B cell (primary cell): Measurements from ENCODE around the gene AMPD2. TPM values are rescaled to one million over a fixed set of nuclear protein-coding genes. Genes with fewer than 3 reads are reported as not detected.

ENCODE experiments used
- ATAC-seq: fragments of 200-7000 bp; cut with Tn5 transposase; one replicate; pipeline ENCODE4 v1.10.0; 2021; ENCODE audit warnings: low read depth, mild to moderate bottlenecking, moderate number of reproducible peaks, moderate library complexity
- CTCF ChIA-PET: fragments of 350-600 bp; sonication (Branson Sonifier 250); formaldehyde crosslinking; loops from one replicate; lab custom pipeline; 2021; ENCODE audit warnings: antibody characterized with exemption, inconsistent platforms; lab: Charles Lee
- POLR2A ChIA-PET: fragments of 350-600 bp; sonication (Branson Sonifier 250); formaldehyde crosslinking; loops from one replicate; lab custom pipeline; 2021; ENCODE audit warnings: antibody characterized with exemption; lab: Charles Lee
- DNase-seq: peaks from one replicate; pipeline ENCODE4 v3.0.0; 2013
- H2AFZ ChIP-seq: 2 replicates; pipeline ENCODE4 v1.6.1; 2012; ENCODE audit warnings: mild to moderate bottlenecking, low read depth, low read length; ENCODE audit not compliant: insufficient read depth, poor library complexity, severe bottlenecking
- H3K27ac ChIP-seq, 2 donors: 1 replicate in 1 of 2; 2 replicates in 1 of 2; pipeline ENCODE4 v1.5.1; 2012 to 2013; ENCODE audit warnings: low read length in 2 of 2, mild to moderate bottlenecking in 2 of 2, moderate library complexity in 1 of 2
- H3K27me3 ChIP-seq, 4 experiments: fragments of 200-600 bp in 1 of 4; sonication (generic) in 1 of 4; replicated peaks in 1 of 4; 1 replicate in 2 of 4; 2 replicates in 2 of 4; pipeline versions ENCODE4 v1.6.1 to v1.7.0; 2013 to 2016; ENCODE audit warnings: low read length in 3 of 4, mild to moderate bottlenecking in 2 of 4, mixed read lengths in 1 of 4, moderate library complexity in 1 of 4; ENCODE audit not compliant: insufficient read depth in 4 of 4, control insufficient read depth in 3 of 4; ENCODE audit errors: control extremely low read depth in 1 of 4
- H3K36me3 ChIP-seq, 2 experiments: replicated peaks in 1 of 2; 1 replicate in 1 of 2; 2 replicates in 1 of 2; pipeline versions ENCODE4 v1.6.1 to v1.7.1; 2013; ENCODE audit warnings: low read length in 1 of 2; ENCODE audit not compliant: insufficient read depth in 2 of 2, control insufficient read depth in 1 of 2; ENCODE audit errors: control extremely low read depth in 1 of 2, extremely low read depth in 1 of 2
- H3K4me1 ChIP-seq, 2 donors: fragments of 200-600 bp in 1 of 2; sonication (generic) in 1 of 2; 1 replicate in 1 of 2; 2 replicates in 1 of 2; pipeline versions ENCODE4 v1.5.1 to v1.6.1; 2013 to 2017; ENCODE audit warnings: low read length in 2 of 2; ENCODE audit not compliant: control insufficient read depth in 2 of 2, insufficient read depth in 2 of 2
- H3K4me2 ChIP-seq: replicated peaks from 2 replicates; pipeline ENCODE3; 2012; ENCODE audit warnings: mild to moderate bottlenecking, low read depth, low read length; ENCODE audit not compliant: poor library complexity, severe bottlenecking
- H3K4me3 ChIP-seq, 5 experiments: fragments of 200-600 bp in 1 of 5; sonication (generic) in 1 of 5; 1 replicate in 3 of 5; 2 replicates in 2 of 5; pipeline versions ENCODE4 v1.5.1 to v1.7.0; 2011 to 2016; ENCODE audit warnings: low read length in 4 of 5, mild to moderate bottlenecking in 4 of 5, low read depth in 2 of 5, control low read depth in 1 of 5, moderate library complexity in 1 of 5; ENCODE audit not compliant: insufficient read depth in 1 of 5; ENCODE audit errors: control extremely low read depth in 1 of 5, extremely low read depth in 1 of 5
- H3K79me2 ChIP-seq: fragments of 200-600 bp; sonication (generic); one replicate; pipeline ENCODE4 v1.6.0; 2016; ENCODE audit warnings: low read length; ENCODE audit not compliant: control insufficient read depth, insufficient read depth
- H3K9ac ChIP-seq: fragments of 200-600 bp; sonication (generic); 2 replicates; pipeline ENCODE4 v1.6.1; 2017; ENCODE audit warnings: mild to moderate bottlenecking, low read length, moderate library complexity
- H3K9me3 ChIP-seq, 3 donors: one replicate each; pipeline versions ENCODE4 v1.6.1 to v1.7.1; 2013; ENCODE audit warnings: low read length in 2 of 3; ENCODE audit not compliant: control insufficient read depth in 2 of 3, insufficient read depth in 1 of 3; ENCODE audit errors: control extremely low read depth in 1 of 3
- H4K20me1 ChIP-seq: 2 replicates; pipeline ENCODE4 v1.6.0; 2012; ENCODE audit warnings: mild to moderate bottlenecking, low read length; ENCODE audit not compliant: insufficient read depth, control insufficient read depth, poor library complexity, severe bottlenecking
- H3K27ac Mint-ChIP-seq: one replicate; pipeline ENCODE4 v1.8.0; 2021; ENCODE audit warnings: mixed read lengths
- H3K27me3 Mint-ChIP-seq: one replicate; pipeline ENCODE4 v1.8.0; 2021; ENCODE audit warnings: mixed read lengths
- H3K4me1 Mint-ChIP-seq: one replicate; pipeline ENCODE4 v1.8.0; 2021; ENCODE audit warnings: mixed read lengths
- H3K4me3 Mint-ChIP-seq: one replicate; pipeline ENCODE4 v1.8.0; 2021; ENCODE audit warnings: mixed read lengths
- H3K9me3 Mint-ChIP-seq: one replicate; pipeline ENCODE4 v1.8.0; 2022; ENCODE audit warnings: mixed read lengths; ENCODE audit not compliant: insufficient read depth
- EZH2 ChIP-seq: IDR thresholded peaks from 2 replicates; pipeline ENCODE4 v1.6.1; 2012; ENCODE audit warnings: borderline replicate concordance, low read depth, mild to moderate bottlenecking, moderate library complexity, low read length; ENCODE audit not compliant: insufficient read depth, poor library complexity, severe bottlenecking
- WGBS: methylation state at CpG from one replicate; pipeline ENCODE4 v1.1.5; 2013; ENCODE audit warnings: missing lambda C conversion rate; ENCODE audit not compliant: insufficient coverage; 5-methylcytosine and 5-hydroxymethylcytosine counted together
- intact Hi-C: fragments of 100-400 bp; cut with micrococcal nuclease; formaldehyde crosslinking; loops from one replicate; pipeline ENCODE4 v1.10.0; 2022
- polyA plus RNA-seq: library from polyadenylated mRNA; depleted of rRNA; stranded (reverse); fragments of >200 nt; gene quantifications from 2 replicates; pipeline ENCODE4 v1.2.3, GENCODE V29; 2012
- total RNA-seq, 2 donors: library from RNA; stranded (reverse); fragments of 120-200 nt in 1 of 2; gene quantifications; 1 replicate in 1 of 2; 2 replicates in 1 of 2; pipeline versions ENCODE4 v1.2.3 to v1.2.4, GENCODE V29; 2013 to 2022
- TF ChIP-seq, protein P1 (sequence below): fragments of 200-600 bp; IDR thresholded peaks from one replicate; pipeline ENCODE4 v1.8.0; 2022; ENCODE audit warnings: antibody characterized with exemption, mild to moderate bottlenecking

The AMPD2 gene
- total and polyA plus RNA-seq, 2 donors (not counting 1 experiment from before 2014, with no cell fraction given) = 104 to 121 TPM

DNA sequence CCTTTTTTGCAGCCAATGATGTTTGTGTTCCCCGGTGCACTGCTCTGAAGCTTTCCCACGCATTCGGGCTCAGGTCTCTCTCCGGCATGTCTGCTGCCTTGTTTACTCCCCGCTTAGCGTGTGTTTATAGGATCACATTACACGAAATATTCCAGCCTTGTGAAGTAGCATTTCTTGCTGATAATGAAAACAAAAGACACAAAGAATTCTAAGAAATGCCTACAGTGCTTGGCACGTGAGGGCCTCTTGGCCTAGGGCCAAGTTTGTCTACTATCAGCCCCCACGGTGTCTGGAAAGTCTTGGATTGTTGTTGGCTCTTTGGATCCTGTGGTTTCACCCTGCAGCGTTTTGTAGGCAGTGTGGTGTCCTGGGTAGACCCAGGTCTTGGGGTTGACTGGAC, 25.0 kb downstream of the AMPD2 start:
- Histone ChIP-seq H3K36me3 (no peaks in the 10 kb centered on the region), H3K4me3 (no peak overlapping the region), H3K79me2 (no peaks in the 10 kb centered on the region), H3K4me2 (no peak overlapping the region), H3K27me3 (no peaks in the 10 kb centered on the region), H3K27ac (no peak overlapping the region), H3K9me3 (no peaks in the 10 kb centered on the region), H4K20me1 (no peaks in the 10 kb centered on the region), H3K9ac (no peak overlapping the region), H2AFZ (no peak overlapping the region), H3K4me1 (peaks cover 4 to 14% of the 10 kb centered on the region in 2 donors)
- no CpG with 5 or more reads among the region's 10 CpGs for WGBS
- Mint-ChIP-seq H3K9me3 (no peaks in the 10 kb centered on the region), H3K4me3 (no peak overlapping the region), H3K27me3 (peaks cover 4% of the 10 kb centered on the region), H3K27ac (no peak overlapping the region), H3K4me1 (peaks cover 13% of the 10 kb centered on the region)
- no peak for TF ChIP-seq EZH2
- TF ChIP-seq, protein P1, sequence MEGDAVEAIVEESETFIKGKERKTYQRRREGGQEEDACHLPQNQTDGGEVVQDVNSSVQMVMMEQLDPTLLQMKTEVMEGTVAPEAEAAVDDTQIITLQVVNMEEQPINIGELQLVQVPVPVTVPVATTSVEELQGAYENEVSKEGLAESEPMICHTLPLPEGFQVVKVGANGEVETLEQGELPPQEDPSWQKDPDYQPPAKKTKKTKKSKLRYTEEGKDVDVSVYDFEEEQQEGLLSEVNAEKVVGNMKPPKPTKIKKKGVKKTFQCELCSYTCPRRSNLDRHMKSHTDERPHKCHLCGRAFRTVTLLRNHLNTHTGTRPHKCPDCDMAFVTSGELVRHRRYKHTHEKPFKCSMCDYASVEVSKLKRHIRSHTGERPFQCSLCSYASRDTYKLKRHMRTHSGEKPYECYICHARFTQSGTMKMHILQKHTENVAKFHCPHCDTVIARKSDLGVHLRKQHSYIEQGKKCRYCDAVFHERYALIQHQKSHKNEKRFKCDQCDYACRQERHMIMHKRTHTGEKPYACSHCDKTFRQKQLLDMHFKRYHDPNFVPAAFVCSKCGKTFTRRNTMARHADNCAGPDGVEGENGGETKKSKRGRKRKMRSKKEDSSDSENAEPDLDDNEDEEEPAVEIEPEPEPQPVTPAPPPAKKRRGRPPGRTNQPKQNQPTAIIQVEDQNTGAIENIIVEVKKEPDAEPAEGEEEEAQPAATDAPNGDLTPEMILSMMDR = no peak
- ATAC-seq = no peak
- CTCF ChIA-PET = interaction anchor here (0.7 to 13.3 kb wide), 7 partner anchors 8 to 364 kb away, joined by 3 to 230 read pairs (median 7); partner anchors contain the start of genes AHCYL1 and GSTM1
- no peak for DNase-seq
- POLR2A ChIA-PET = interaction anchor here (0.7 kb wide), 1 partner anchor 936 kb away, joined by 4 read pairs; no protein-coding TSS in a partner anchor
- intact Hi-C loops = no loop called here

- Histone ChIP-seq H3K36me3 (no peaks in the 10 kb centered on the region), H3K27me3 (peaks cover 0 to 9% (median 3%) of the 10 kb centered on the region in 4 experiments), H3K9ac (no peak overlapping the region), H3K9me3 (no peaks in the 10 kb centered on the region), H3K27ac (no peak overlapping the region), H4K20me1 (no peaks in the 10 kb centered on the region), H3K4me2 (no peak overlapping the region), H3K4me1 (no peaks in the 10 kb centered on the region), H2AFZ (no peak overlapping the region), H3K79me2 (no peaks in the 10 kb centered on the region), H3K4me3 (no peak overlapping the region)
- intact Hi-C loops = no loop called here
- Mint-ChIP-seq H3K27ac (no peak overlapping the region), H3K9me3 (no peaks in the 10 kb centered on the region), H3K27me3 (peaks cover 29% of the 10 kb centered on the region), H3K4me3 (no peak overlapping the region), H3K4me1 (peaks cover 3% of the 10 kb centered on the region)
- DNase-seq (no peak), ATAC-seq (no peak)
- ChIA-PET CTCF (interaction anchor here (0.9 to 5.6 kb wide), 9 partner anchors 10 to 335 kb away, joined by 3 to 90 read pairs (median 11); partner anchors contain the start of genes AHCYL1 and GNAI3), POLR2A (no interaction called here)
- no CpG with 5 or more reads among the region's 4 CpGs for WGBS
- TF ChIP-seq, protein P1 = no peak
- TF ChIP-seq EZH2 = no peak
These were observed 29.9 kb downstream of the AMPD2 start for GRCh38 chr1:109649491-109649914.
